ENCODE data around the gene LDLRAD4.

LDLRAD4 gene

DNA sequence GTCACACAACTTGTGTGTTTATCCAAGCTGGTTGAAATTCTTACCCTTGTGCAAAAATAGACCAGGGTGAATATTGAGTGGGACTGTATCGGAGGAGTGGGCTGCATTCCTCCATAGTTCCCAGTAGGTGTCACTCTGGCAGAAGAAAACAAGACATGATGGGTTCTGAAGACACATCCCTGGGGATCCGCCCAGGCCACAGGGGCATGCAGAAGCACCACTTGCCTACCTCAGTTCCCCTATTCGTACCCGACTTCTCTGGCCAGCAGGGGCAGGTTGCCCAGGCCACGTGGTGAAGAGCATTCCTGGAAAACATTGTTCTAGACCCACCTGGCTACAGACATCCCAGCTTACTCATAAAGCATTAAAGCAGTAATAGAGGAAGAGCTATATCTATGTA lies 339.6 kb downstream of the LDLRAD4 start:
- H3K4me1 ChIP-seq (ENCODE audit: control insufficient read depth, insufficient read depth, low read length, unreplicated experiment): no peaks in the 10 kb centered on the region
- no peak overlapping the region for H3K4me3 ChIP-seq (ENCODE audit: low read depth, low read length)
- peaks cover 54% of the 10 kb centered on the region for H3K27me3 ChIP-seq (ENCODE audit: insufficient read depth, low read length)
- no peaks in the 10 kb centered on the region for H3K36me3 ChIP-seq (ENCODE audit: insufficient read depth, low read length)
- H3K79me2 ChIP-seq (ENCODE audit: control insufficient read depth, insufficient read depth, low read length, unreplicated experiment): no peaks in the 10 kb centered on the region
- no peak overlapping the region for H2AFZ ChIP-seq (ENCODE audit: low read length, unreplicated experiment)
- no peak overlapping the region for H3K27ac ChIP-seq (ENCODE audit: low read depth, low read length)

DNA sequence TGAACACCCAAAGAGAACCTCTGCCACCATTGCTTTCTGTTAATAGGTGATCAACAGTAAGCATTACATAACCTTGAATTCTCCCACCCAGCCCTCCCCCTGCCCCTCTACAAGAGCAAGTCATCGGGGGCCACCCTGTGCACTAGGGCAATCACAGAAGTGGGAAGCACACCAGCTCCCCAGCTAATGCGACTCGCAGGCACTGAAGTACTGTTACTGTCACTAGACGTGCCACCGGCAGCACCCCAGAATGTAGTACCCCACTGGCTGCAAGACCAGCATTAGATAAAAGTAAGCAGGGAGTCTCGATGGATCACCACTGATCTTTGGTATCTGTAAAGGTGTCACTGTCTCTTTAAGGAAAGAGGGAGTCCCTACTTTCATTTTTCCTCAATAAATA lies 340.2 kb downstream of the LDLRAD4 start:
- H3K36me3 ChIP-seq (ENCODE audit: insufficient read depth, low read length): no peaks in the 10 kb centered on the region
- H3K4me3 ChIP-seq (ENCODE audit: low read depth, low read length): no peak overlapping the region
- no peaks in the 10 kb centered on the region for H3K4me1 ChIP-seq (ENCODE audit: control insufficient read depth, insufficient read depth, low read length, unreplicated experiment)
- no peaks in the 10 kb centered on the region for H3K79me2 ChIP-seq (ENCODE audit: control insufficient read depth, insufficient read depth, low read length, unreplicated experiment)
- H2AFZ ChIP-seq (ENCODE audit: low read length, unreplicated experiment): no peak overlapping the region
- H3K27ac ChIP-seq (ENCODE audit: low read depth, low read length): no peak overlapping the region
- H3K27me3 ChIP-seq (ENCODE audit: insufficient read depth, low read length): peaks cover 52% of the 10 kb centered on the region

DNA sequence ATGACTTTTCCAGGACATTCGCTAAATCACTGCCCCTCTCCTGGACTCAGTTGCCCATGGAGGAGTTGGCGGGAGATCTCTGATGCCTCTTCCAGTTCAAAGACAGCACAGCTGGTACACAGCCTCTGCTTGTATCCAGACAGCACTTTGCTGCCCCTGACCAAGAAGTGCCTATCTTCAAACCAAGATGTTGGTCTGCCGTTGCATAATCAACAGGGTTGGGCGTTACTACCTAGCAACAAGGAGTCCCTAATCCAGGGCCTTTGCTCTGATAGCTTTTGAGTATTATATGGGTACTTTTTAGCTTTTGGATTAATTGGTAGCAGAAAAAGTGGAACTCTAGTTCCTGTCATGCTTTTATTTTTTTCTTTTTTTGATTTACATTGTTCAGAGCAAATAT lies 341.2 kb downstream of the LDLRAD4 start:
- Histone ChIP-seq H2AFZ (ENCODE audit: low read length, unreplicated experiment) (no peak overlapping the region), H3K79me2 (ENCODE audit: control insufficient read depth, insufficient read depth, low read length, unreplicated experiment) (no peaks in the 10 kb centered on the region), H3K4me3 (ENCODE audit: low read depth, low read length) (no peak overlapping the region), H3K36me3 (ENCODE audit: insufficient read depth, low read length) (no peaks in the 10 kb centered on the region), H3K27ac (ENCODE audit: low read depth, low read length) (no peak overlapping the region), H3K4me1 (ENCODE audit: control insufficient read depth, insufficient read depth, low read length, unreplicated experiment) (no peaks in the 10 kb centered on the region), H3K27me3 (ENCODE audit: insufficient read depth, low read length) (peaks cover 45% of the 10 kb centered on the region)

DNA sequence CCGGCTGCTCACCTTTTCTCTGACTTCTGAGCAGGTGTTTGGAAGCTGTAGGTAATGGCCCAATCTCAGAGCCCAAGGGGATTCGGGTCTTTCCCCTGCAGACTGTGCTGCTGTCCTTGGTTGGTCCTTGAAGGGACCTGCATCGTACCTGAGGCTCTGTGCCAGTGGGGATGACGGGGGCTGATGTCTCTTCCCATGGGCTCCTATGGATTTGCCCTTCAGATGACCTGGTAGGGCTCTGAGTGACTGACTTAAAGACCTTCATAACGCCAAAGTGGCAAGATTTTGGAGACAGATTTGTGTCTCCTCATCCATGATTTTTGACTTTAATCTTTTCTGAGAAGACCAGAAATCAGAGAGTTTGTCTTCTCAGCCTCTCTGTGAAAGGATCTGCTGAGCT lies 341.7 kb downstream of the LDLRAD4 start:
- Histone ChIP-seq H3K27ac (ENCODE audit: low read depth, low read length) (no peak overlapping the region), H3K4me1 (ENCODE audit: control insufficient read depth, insufficient read depth, low read length, unreplicated experiment) (no peaks in the 10 kb centered on the region), H3K27me3 (ENCODE audit: insufficient read depth, low read length) (peaks cover 40% of the 10 kb centered on the region), H3K79me2 (ENCODE audit: control insufficient read depth, insufficient read depth, low read length, unreplicated experiment) (no peaks in the 10 kb centered on the region), H3K36me3 (ENCODE audit: insufficient read depth, low read length) (no peaks in the 10 kb centered on the region), H3K4me3 (ENCODE audit: low read depth, low read length) (no peak overlapping the region), H2AFZ (ENCODE audit: low read length, unreplicated experiment) (no peak overlapping the region)

DNA sequence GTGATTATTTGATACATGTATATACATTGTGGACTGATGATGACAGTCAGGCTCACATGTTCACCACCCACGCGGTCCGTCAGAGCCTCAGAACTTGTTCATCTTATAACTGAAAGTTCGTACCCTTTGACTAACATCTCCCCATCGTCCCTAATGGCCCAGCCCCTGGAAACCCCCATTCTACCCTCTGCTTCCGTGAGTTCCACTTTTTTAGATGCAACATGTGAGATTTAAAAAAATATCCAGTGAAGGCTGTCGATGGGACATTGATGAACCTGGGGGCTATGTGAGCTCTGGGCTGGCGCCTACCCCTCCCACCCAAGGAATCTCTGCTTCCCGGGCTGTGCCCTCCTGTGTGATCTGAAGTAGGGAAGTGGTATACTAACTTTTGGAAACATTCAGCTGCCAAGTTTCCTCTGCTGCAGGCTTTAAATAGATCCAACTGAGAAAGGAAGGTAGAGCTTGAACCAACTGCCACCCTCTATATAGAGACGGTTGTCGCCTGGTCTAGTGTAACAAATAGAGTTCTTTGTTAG lies 344.0 kb downstream of the LDLRAD4 start:
- Histone ChIP-seq H3K36me3 (ENCODE audit: insufficient read depth, low read length) (no peaks in the 10 kb centered on the region), H3K27me3 (ENCODE audit: insufficient read depth, low read length) (peaks cover 45% of the 10 kb centered on the region), H3K4me3 (ENCODE audit: low read depth, low read length) (no peak overlapping the region), H2AFZ (ENCODE audit: low read length, unreplicated experiment) (no peak overlapping the region), H3K27ac (ENCODE audit: low read depth, low read length) (no peak overlapping the region), H3K79me2 (ENCODE audit: control insufficient read depth, insufficient read depth, low read length, unreplicated experiment) (no peaks in the 10 kb centered on the region), H3K4me1 (ENCODE audit: control insufficient read depth, insufficient read depth, low read length, unreplicated experiment) (no peaks in the 10 kb centered on the region)

DNA sequence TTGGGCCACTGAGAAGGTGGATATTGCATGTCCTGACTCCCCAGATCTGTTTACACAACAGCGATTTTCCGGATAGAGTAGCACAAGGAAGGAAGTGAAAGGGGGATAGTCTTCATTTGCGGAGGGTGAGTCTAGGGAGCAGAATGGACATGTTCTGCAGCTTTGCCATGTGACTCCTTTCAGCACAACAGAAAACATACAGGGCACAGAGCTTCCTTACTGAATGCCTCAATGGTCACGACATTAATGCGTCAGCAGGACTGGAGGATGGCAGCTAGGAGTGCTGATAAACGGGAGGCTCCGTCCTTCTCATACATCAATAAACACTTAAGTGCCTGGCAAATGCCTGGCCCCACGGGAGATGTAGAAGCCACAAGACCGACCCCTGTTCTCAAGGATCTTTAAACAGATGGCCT lies 344.8 kb downstream of the LDLRAD4 start:
- Histone ChIP-seq H3K4me3 (ENCODE audit: low read depth, low read length) (no peak overlapping the region), H3K27ac (ENCODE audit: low read depth, low read length) (no peak overlapping the region), H3K27me3 (ENCODE audit: insufficient read depth, low read length) (peaks cover 45% of the 10 kb centered on the region), H3K79me2 (ENCODE audit: control insufficient read depth, insufficient read depth, low read length, unreplicated experiment) (no peaks in the 10 kb centered on the region), H3K36me3 (ENCODE audit: insufficient read depth, low read length) (no peaks in the 10 kb centered on the region), H3K4me1 (ENCODE audit: control insufficient read depth, insufficient read depth, low read length, unreplicated experiment) (no peaks in the 10 kb centered on the region), H2AFZ (ENCODE audit: low read length, unreplicated experiment) (no peak overlapping the region)

DNA sequence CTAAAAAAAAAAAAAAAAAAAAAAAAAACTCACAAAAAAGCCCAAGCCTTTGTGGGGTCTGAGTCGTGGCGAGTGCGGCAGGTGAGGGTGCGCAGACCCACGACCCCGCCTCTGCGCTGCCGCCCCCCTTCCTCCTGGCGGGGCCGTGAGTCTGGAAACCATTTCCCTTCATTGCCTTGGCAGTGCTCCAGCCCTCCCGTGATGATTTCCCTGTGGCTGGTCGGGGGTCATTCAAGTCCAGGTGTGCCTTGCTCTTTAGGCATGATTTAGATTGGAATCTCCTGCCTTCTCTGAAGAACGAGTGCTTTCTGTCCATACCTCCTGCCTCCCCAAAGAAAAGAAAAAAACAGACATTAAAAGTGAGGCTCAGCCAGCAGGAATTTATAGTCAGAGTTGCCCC lies 346.0 kb downstream of the LDLRAD4 start:
- Histone ChIP-seq H2AFZ (ENCODE audit: low read length, unreplicated experiment) (no peak overlapping the region), H3K27ac (ENCODE audit: low read depth, low read length) (no peak overlapping the region), H3K36me3 (ENCODE audit: insufficient read depth, low read length) (no peaks in the 10 kb centered on the region), H3K4me1 (ENCODE audit: control insufficient read depth, insufficient read depth, low read length, unreplicated experiment) (no peaks in the 10 kb centered on the region), H3K4me3 (ENCODE audit: low read depth, low read length) (no peak overlapping the region), H3K27me3 (ENCODE audit: insufficient read depth, low read length) (peaks cover 44% of the 10 kb centered on the region), H3K79me2 (ENCODE audit: control insufficient read depth, insufficient read depth, low read length, unreplicated experiment) (no peaks in the 10 kb centered on the region)

DNA sequence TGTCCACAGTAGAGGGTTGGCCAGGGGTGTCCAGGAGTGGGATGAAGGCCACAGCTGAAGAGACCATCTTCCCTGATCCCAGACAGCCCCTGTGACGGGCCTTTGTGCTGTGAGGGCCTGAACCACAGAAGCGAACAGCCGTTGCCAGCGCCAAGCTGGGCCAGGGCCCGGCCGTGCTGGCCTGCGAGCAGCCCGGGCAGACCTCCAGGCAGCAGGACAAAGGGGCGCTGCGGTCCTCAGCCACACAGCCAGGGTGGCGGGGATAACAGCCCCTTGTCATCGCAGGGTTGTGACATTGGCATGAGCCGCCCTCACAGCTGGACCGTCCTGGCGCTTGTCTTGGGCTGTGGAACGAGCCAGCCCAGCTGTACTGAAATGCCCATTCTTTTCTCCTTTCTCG lies 346.7 kb downstream of the LDLRAD4 start:
- H3K4me1 ChIP-seq (ENCODE audit: control insufficient read depth, insufficient read depth, low read length, unreplicated experiment): no peaks in the 10 kb centered on the region
- no peaks in the 10 kb centered on the region for H3K79me2 ChIP-seq (ENCODE audit: control insufficient read depth, insufficient read depth, low read length, unreplicated experiment)
- H2AFZ ChIP-seq (ENCODE audit: low read length, unreplicated experiment): no peak overlapping the region
- peaks cover 38% of the 10 kb centered on the region for H3K27me3 ChIP-seq (ENCODE audit: insufficient read depth, low read length)
- no peak overlapping the region for H3K27ac ChIP-seq (ENCODE audit: low read depth, low read length)
- H3K36me3 ChIP-seq (ENCODE audit: insufficient read depth, low read length): no peaks in the 10 kb centered on the region
- no peak overlapping the region for H3K4me3 ChIP-seq (ENCODE audit: low read depth, low read length)

DNA sequence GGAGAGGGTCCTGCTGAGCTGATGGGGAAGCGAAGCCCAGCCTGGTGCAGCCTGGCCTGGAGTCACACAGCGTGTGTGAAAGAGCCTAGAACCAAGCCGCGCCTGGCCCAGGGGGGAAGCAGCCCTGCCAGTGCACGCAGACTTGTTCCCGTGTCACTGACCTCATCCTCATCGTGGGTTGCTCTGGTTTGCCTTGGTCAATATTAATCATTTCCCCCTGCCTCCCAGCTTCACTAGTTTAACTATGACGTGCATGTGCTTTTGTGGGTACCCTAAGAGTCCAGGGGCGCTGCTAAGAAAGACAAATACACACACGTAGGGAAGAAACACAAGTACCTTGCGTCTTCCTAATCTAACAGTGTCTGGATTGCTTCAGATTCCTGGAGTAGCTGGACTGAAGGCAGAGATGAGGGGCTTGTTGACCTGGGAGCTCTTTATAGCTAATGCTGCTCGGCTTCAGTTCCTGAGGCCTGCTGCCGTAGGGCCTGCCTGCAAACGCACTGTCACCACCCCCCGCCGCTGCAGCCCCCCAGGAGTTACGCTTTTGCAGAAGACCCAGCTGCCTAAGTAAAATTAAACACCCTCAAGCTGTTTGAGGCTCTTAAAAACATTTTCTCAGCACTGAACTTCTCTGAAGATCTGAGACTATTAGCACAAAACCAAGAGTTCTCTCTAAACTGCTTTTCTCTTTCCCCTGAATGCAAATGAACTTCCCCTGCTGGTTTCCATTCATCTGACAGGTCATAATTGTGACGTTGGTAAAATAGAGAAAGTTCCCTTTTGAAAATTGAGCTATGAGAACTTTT lies 348.6 kb downstream of the LDLRAD4 start:
- Histone ChIP-seq H3K36me3 (ENCODE audit: insufficient read depth, low read length) (no peaks in the 10 kb centered on the region), H3K27ac (ENCODE audit: low read depth, low read length) (no peak overlapping the region), H3K79me2 (ENCODE audit: control insufficient read depth, insufficient read depth, low read length, unreplicated experiment) (no peaks in the 10 kb centered on the region), H3K4me1 (ENCODE audit: control insufficient read depth, insufficient read depth, low read length, unreplicated experiment) (no peaks in the 10 kb centered on the region), H3K4me3 (ENCODE audit: low read depth, low read length) (no peak overlapping the region), H2AFZ (ENCODE audit: low read length, unreplicated experiment) (no peak overlapping the region), H3K27me3 (ENCODE audit: insufficient read depth, low read length) (peaks cover 20% of the 10 kb centered on the region; the same call in 1 of the 2 replicates)

DNA sequence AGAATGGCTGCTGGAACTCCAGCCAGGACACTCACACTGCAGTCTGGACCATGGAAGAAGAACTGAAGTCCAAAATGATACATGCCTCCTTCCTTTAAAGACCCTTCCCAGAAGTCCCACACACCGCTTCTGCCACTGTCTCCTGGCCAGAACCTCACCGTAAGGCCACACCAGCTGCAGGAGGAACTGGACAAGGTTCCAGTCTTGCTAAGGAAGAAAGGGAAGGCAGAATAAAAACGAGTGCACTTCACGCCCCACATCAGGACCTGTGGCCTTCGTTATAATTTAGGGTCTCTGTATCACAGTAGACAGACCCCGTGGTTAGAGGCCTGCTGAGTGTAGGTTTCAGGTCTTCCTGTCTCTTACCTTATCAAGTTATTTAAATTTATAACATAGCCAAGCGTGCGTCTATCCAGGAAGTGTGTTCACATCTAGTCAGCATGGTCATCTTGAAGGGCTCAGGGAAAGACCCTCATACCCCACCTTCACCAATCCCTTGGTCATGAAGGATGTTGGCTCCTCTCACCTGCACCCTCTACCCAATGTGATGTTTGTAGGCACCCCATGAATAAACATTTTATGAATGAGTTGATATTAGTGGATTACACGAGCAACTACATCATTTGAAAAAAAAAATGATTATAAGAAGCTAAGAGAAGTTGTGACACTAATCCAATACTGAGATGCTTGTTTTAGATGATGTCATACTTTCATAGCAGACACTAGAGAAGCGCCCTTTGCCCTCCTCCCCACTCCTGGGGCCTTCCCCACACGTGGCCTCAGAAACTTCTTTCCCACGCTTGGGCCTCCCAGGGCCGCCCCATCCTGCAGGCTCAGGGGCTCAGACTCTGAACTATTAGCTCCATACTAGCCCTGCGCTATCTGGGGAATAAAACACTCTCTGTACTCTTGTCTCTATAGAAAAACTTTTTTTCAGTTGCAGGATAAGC lies 350.2 kb downstream of the LDLRAD4 start:
- H3K4me1 ChIP-seq (ENCODE audit: control insufficient read depth, insufficient read depth, low read length, unreplicated experiment): no peaks in the 10 kb centered on the region
- no peak overlapping the region for H2AFZ ChIP-seq (ENCODE audit: low read length, unreplicated experiment)
- H3K36me3 ChIP-seq (ENCODE audit: insufficient read depth, low read length): no peaks in the 10 kb centered on the region
- H3K79me2 ChIP-seq (ENCODE audit: control insufficient read depth, insufficient read depth, low read length, unreplicated experiment): no peaks in the 10 kb centered on the region
- no peak overlapping the region for H3K4me3 ChIP-seq (ENCODE audit: low read depth, low read length)
- no peak overlapping the region for H3K27ac ChIP-seq (ENCODE audit: low read depth, low read length)
- H3K27me3 ChIP-seq (ENCODE audit: insufficient read depth, low read length): peaks cover 10% of the 10 kb centered on the region; the same call in 1 of the 2 replicates
